ENCODE results near the gene PREPL. TPM values are rescaled to one million over a fixed set of nuclear protein-coding genes. Genes with fewer than 3 reads are reported as not detected.

The PREPL gene
- total and polyA plus RNA-seq, 2 of the 8 experiments (the other 6 are each of a cell fraction or from before 2014, with no cell fraction given), result 13.6 to 38.9 TPM

- Histone ChIP-seq H3K14ac (ENCODE audit: insufficient read length) (no peak overlapping the region), H3K4ac (replicated peaks; ENCODE audit: insufficient read length, low read depth, low read length) (no peak overlapping the region), H2BK5ac (ENCODE audit: low read depth, low read length) (no peak overlapping the region), H3K9ac (replicated peaks in 1 of 4; ENCODE audit: extremely low read depth in 1 of 4, low read depth in 3 of 4, low read length in 3 of 4) (no peak overlapping the region), H3K23me2 (ENCODE audit: low read depth, low read length) (no peaks in the 10 kb centered on the region), H4K91ac (replicated peaks; ENCODE audit: insufficient read length, low read length) (no peak overlapping the region), H3K4me2 (ENCODE audit: insufficient read depth in 1 of 2, low read depth in 2 of 2, low read length in 2 of 2) (no peak overlapping the region), H4K5ac (ENCODE audit: insufficient read length, low read depth, low read length) (no peak overlapping the region), H3K27ac (ENCODE audit: low read depth, low read length) (no peak overlapping the region), H3K79me1 (ENCODE audit: low read depth, low read length) (no peaks in the 10 kb centered on the region; the same call in 1 of the 2 replicates), H2AK5ac (ENCODE audit: low read depth, low read length) (no peak overlapping the region), H4K20me1 (replicated peaks in 1 of 2; ENCODE audit: control insufficient read depth in 1 of 2, insufficient read depth in 2 of 2, low read length in 2 of 2) (no peaks in the 10 kb centered on the region), H4K8ac (ENCODE audit: extremely low read depth, insufficient read depth, low read length) (no peak overlapping the region), H3K23ac (ENCODE audit: insufficient read length) (no peak overlapping the region), H3K79me2 (ENCODE audit: control insufficient read depth in 1 of 2, insufficient read depth in 2 of 2, low read length in 2 of 2) (peaks cover 0 to 25% of the 10 kb centered on the region in 2 experiments; a peak in 2 of 4 replicates), H3K4me1 (replicated peaks in 1 of 4; ENCODE audit: control insufficient read depth in 3 of 4, insufficient read depth in 4 of 4, low read length in 3 of 4) (peaks cover 0 to 4% (median under 1%) of the 10 kb centered on the region in 4 experiments; a peak in 1 of 7 replicates), H2BK20ac (ENCODE audit: low read length) (no peak overlapping the region), H2BK12ac (ENCODE audit: low read depth, low read length) (no peak overlapping the region), H3K4me3 (ENCODE audit: extremely low read depth in 1 of 4, insufficient read depth in 2 of 4, low read depth in 3 of 4, low read length in 4 of 4) (no peak overlapping the region), H3K36me3 (ENCODE audit: control insufficient read depth in 2 of 4, insufficient read depth in 4 of 4, low read length in 3 of 4) (0 out of 8 replicates have a peak, but pooled peaks cover 0 to 2% (median 0%) of the 10 kb centered on the region in 4 experiments), H3K18ac (ENCODE audit: extremely low read depth, low read length) (no peak overlapping the region), H3K56ac (replicated peaks; ENCODE audit: insufficient read length, low read depth, low read length) (no peak overlapping the region), H2BK15ac (ENCODE audit: low read length) (no peak overlapping the region), H3K27me3 (replicated peaks in 1 of 4; ENCODE audit: control insufficient read depth in 3 of 4, extremely low read depth in 1 of 4, insufficient read depth in 3 of 4, low read length in 3 of 4) (no peaks in the 10 kb centered on the region), H3K9me3 (ENCODE audit: insufficient read depth in 2 of 2, low read depth in 1 of 2, low read length in 1 of 2) (no peaks in the 10 kb centered on the region), H2AFZ (ENCODE audit: low read length) (no peak overlapping the region), H2BK120ac (replicated peaks; ENCODE audit: low read depth, low read length) (no peak overlapping the region)
- ChIA-PET POLR2A (ENCODE audit: partially characterized antibody) (no interaction called here), CTCF (ENCODE audit: partially characterized antibody) (interaction anchor here (0.6 to 12.4 kb wide), 34 partner anchors 9 to 566 kb away, joined by 3 to 103 read pairs (median 4); partner anchors contain the start of gene CAMKMT)
- WGBS, 2 experiments (ENCODE audit: extremely low coverage in 1 of 2, insufficient coverage in 1 of 2, insufficient read length in 1 of 2, insufficient replicate concordance in 2 of 2, low coverage in 1 of 2, low lambda C conversion rate in 2 of 2, missing lambda C conversion rate in 1 of 2), result 29% methylated on average over 3 of the region's 3 CpGs; no CpG with 5 or more reads in 1 of the 2 experiments
- peak; percentile 59 to 63 for TF ChIP-seq RAD21 (IDR thresholded peaks at IDR 0.05 in 1 of 2, conservative IDR thresholded peaks at IDR 0.05 in 1 of 2; ENCODE audit: low read depth in 2 of 2, low read length in 2 of 2)
- TF ChIP-seq USF2 (IDR thresholded peaks at IDR 0.05; ENCODE audit: low read length), result no peak
- TF ChIP-seq CTCF (IDR thresholded peaks at IDR 0.05; ENCODE audit: control extremely low read depth in 1 of 3, insufficient read depth in 1 of 3, low read depth in 1 of 3, low read length in 3 of 3), result peak in 2 of 3 experiments; percentile 35 to 37; a peak in 2 of 4 replicates
- TF ChIP-seq SRF (IDR thresholded peaks at IDR 0.05; ENCODE audit: low read depth, low read length), result no peak
- DNase-seq (ENCODE audit: low read depth in 1 of 2, low spot score in 2 of 2) (no peak), FAIRE-seq (no peak)
These were observed 31.1 kb upstream of the PREPL start for GRCh38 chr2:44392338-44392943.

Measured in H1 (cell line).